Panc1 (cell line): ENCODE results near the gene PCDHA7.

Experiments used
- POLR2AphosphoS5 ChIP-seq: IDR thresholded peaks from 2 replicates; pipeline ENCODE4 v1.6.1; 2012; ENCODE audit warnings: mild to moderate bottlenecking, low read depth, low read length, moderate library complexity
- SIN3A ChIP-seq: IDR thresholded peaks from 2 replicates; pipeline ENCODE4 v1.6.1; 2012; ENCODE audit warnings: low read depth, mild to moderate bottlenecking, low read length, moderate library complexity, borderline replicate concordance; ENCODE audit not compliant: insufficient read depth
- TCF7L2 ChIP-seq: IDR thresholded peaks from 2 replicates; pipeline ENCODE4 v1.6.1; 2011; ENCODE audit warnings: mild to moderate bottlenecking, low read depth, low read length, inconsistent platforms
- TF ChIP-seq, protein P1 (sequence below): fragments of 450-650 bp; IDR thresholded peaks from 2 replicates; pipeline ENCODE4 v1.5.1; 2017; ENCODE audit warnings: mild to moderate bottlenecking
- TF ChIP-seq, protein P2 (sequence below), 2 experiments: IDR thresholded peaks; 2 replicates each; pipeline ENCODE4 v1.6.1; 2011 to 2012; ENCODE audit warnings: low read depth in 2 of 2, control low read depth in 1 of 2, low read length in 1 of 2, mild to moderate bottlenecking in 1 of 2, moderate library complexity in 1 of 2; ENCODE audit not compliant: insufficient read depth in 1 of 2

DNA sequence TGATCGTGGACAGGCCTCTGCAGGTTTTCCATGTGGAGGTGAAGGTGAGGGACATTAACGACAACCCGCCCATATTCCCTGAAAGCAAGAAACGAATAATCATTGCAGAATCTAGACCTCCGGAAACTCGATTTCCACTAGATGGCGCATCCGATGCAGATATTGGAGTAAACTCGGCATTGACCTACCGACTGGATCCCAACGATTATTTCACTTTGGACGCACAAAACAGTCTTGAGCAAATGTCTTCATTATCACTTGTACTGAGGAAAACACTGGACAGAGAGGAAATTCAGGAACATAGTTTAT, 48.5 kb downstream of the PCDHA7 start:
- TF ChIP-seq, protein P1, sequence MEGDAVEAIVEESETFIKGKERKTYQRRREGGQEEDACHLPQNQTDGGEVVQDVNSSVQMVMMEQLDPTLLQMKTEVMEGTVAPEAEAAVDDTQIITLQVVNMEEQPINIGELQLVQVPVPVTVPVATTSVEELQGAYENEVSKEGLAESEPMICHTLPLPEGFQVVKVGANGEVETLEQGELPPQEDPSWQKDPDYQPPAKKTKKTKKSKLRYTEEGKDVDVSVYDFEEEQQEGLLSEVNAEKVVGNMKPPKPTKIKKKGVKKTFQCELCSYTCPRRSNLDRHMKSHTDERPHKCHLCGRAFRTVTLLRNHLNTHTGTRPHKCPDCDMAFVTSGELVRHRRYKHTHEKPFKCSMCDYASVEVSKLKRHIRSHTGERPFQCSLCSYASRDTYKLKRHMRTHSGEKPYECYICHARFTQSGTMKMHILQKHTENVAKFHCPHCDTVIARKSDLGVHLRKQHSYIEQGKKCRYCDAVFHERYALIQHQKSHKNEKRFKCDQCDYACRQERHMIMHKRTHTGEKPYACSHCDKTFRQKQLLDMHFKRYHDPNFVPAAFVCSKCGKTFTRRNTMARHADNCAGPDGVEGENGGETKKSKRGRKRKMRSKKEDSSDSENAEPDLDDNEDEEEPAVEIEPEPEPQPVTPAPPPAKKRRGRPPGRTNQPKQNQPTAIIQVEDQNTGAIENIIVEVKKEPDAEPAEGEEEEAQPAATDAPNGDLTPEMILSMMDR, result peak; percentile 70
- TF ChIP-seq POLR2AphosphoS5 (no peak), SIN3A (no peak), TCF7L2 (no peak)
- TF ChIP-seq, protein P2, sequence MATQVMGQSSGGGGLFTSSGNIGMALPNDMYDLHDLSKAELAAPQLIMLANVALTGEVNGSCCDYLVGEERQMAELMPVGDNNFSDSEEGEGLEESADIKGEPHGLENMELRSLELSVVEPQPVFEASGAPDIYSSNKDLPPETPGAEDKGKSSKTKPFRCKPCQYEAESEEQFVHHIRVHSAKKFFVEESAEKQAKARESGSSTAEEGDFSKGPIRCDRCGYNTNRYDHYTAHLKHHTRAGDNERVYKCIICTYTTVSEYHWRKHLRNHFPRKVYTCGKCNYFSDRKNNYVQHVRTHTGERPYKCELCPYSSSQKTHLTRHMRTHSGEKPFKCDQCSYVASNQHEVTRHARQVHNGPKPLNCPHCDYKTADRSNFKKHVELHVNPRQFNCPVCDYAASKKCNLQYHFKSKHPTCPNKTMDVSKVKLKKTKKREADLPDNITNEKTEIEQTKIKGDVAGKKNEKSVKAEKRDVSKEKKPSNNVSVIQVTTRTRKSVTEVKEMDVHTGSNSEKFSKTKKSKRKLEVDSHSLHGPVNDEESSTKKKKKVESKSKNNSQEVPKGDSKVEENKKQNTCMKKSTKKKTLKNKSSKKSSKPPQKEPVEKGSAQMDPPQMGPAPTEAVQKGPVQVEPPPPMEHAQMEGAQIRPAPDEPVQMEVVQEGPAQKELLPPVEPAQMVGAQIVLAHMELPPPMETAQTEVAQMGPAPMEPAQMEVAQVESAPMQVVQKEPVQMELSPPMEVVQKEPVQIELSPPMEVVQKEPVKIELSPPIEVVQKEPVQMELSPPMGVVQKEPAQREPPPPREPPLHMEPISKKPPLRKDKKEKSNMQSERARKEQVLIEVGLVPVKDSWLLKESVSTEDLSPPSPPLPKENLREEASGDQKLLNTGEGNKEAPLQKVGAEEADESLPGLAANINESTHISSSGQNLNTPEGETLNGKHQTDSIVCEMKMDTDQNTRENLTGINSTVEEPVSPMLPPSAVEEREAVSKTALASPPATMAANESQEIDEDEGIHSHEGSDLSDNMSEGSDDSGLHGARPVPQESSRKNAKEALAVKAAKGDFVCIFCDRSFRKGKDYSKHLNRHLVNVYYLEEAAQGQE (IDR thresholded peaks at IDR 0.05; ENCODE audit: insufficient read depth in 1 of 2, low read depth in 2 of 2, low read length in 1 of 2), result no peak
